NCI-H2227 treated with DMSO at 0.1 percent for 48 hours (cell line): Measurements from ENCODE around the gene TMEM108.

Experiments used
- DNase-seq: peaks from one replicate; lab custom pipeline; 2025; lab: John Stamatoyannopoulos, UW

The TMEM108 gene

DNA sequence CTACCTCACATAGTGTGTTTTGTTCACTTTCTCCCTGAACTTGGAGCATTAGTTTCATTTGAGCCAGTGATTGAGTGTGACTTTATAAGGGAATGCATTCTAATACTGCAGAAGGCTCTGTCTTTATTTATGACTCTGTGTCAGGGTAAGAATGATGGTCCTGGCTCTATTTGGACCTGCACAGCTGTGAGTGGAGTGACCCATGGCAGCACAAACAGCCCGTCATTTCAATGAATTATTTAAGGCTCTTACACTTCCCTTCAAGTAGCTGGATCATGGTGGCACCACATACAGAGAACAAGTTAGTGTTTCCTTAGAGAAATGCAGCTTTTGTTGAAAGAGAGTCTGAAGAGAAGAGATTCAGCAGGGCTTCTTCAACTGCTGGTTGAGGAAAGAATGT, 16.4 kb downstream of the TMEM108 start:
- DNase-seq: no peak

DNA sequence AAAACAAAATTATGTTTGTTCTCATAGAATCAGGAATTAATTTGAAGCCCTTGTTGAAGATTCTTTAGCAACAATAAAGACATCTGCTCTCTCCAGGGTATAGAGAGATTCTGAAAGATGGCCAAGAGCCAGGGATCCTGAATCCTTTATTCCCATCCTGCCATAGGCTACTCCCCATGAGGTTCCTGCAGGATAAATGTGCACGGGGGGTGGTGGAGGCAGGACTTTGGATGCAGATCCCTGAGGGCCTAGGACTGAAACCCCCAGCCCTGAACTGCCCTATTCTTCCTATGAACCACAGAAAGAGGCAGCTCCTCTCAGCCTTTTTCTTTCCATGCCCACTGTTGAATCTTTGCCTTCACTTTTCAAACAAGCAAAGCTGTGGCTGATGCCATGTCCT, 17.1 kb downstream of the TMEM108 start:
- DNase-seq: no peak

DNA sequence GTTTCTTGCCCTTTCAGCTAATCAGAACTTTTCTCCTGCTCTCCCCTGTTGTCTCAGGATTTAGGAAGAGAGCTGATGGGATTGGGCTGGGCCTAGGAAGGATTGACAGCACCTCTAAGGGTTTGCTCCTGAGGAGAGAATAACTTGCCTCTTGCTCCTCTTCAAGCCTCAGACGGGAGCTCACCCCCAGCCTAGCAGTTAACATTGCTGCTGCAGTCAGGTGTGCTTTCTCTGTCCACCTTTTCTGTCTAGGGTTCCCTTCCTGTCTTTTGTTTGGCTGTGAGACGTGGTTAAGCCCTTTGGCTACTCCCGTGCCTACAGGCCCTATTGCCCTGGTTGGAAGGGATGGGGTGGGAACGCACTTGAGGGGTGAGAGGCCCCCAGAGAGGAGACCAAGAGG, 20.1 kb downstream of the TMEM108 start:
- DNase-seq: no peak

DNA sequence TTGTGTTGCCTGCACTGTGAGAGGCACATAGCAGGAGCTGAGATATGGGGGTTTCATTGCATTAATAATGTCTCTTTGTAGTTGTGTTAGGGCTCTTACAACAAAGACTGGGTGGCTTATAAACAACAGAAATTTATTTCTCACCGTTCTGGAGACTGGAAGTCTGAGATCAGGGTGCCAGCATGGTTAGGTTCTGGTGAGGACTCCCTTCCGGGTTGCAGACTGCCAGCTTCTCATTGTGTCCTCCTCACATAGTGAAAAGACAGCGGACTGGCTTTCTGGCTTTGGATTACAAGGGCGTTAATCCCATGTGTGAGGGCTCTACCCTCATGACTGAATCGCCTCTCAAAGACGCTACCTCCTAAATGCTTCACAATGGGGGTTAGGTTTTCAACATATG, 20.6 kb downstream of the TMEM108 start:
- no peak for DNase-seq

DNA sequence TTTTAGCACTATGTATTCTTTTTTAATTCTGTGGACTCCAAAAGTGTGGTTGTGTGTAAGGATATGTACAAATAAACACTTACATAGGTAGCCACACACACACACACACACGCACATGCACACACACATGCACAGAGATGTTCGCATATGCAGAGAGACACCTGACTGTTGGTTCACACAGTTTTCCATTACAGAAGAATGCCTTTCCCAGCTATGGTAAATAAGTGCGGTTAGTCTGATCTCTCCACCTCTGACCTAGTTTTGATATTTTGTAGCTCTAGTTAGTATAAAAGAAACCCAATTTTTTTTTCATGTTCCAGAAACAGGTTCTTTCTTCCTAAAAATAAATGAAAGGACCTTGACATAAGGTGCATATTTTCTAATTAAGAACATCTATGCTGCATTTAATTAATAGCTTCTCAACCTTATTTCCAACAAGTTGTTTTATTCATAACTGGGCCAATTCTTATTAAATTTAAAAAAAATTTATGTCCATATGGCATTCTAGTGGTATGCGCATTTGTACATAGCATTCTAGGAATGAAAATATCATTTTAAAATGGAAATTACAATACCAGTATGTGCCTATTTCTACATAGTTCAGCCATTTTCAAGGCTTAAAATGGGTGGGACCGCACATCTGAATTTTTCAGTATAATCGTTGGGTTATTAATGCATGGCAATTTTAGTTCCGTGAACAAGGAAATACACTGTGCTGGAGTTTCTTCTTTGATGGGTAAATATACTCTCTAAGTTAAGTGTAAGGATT, 27.2 kb downstream of the TMEM108 start:
- no peak for DNase-seq

DNA sequence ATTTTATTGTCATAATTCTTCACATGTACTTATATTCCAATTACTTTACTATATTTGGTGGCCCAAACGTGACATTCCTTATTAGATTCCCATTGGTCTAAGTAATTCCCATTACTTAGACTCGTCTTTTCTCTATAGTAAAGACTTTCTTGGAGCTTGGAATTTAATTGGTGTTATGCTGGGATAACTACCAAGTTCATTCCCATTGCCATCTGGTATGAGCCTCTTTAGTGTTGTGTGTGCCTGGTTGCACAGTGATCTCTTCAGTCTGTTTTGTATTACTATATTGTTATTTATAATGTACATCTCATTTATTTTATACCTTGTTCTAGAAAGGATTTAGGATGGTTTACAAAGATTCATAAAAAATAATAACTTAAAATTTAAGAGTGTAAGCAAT, 27.8 kb downstream of the TMEM108 start:
- DNase-seq: no peak

DNA sequence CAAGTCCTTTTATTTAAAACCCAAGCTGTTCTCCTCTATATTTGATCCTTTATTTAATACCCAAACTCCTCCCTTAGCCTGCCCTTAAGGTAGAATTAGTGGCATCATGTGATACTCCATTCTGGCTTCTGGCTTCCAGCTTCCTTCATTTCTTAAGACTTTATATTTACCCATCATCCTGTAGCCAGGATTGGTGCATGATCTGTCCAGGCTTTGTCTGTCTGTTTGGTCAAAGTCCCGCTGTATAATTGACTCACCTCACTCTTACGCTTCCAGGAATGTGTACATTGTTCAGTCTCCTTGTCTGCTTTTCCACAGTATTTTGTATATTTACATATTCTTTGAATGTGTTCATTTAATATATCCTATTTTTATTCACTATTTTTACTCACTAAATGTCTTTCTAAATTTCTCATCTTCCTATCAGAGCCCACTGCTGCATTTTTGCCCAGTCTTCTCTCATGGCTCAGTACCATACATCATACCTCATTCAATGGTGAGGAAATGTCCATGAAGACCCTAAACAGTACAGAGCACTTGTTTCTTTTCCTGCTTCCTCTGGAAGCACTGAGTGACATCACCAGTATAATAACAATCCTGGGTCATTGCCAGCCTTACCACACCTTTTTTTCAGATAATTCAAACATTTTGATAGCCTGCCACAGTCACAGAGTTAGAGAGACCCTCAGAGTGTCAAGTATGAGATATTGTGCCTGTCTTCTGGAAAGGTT, 31.5 kb downstream of the TMEM108 start:
- no peak for DNase-seq

DNA sequence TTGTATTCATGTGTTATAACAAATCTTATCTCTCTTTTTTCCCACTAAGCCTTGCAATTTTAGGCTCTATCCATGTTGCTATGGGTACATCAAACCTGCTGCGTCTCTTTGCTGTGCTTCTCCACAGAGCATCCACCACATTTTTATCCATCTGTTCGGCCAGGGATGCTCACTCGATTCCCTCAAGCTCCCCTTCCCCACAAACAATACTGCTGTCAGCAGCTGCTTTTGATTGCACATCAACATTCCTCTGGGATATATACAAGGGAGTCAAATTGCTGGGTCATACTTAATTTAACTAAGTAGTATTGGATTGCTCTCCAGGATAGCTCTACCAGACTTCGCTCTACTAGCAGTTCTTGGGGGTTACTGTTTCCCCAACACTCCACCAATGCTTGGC, 36.8 kb downstream of the TMEM108 start:
- no peak for DNase-seq

DNA sequence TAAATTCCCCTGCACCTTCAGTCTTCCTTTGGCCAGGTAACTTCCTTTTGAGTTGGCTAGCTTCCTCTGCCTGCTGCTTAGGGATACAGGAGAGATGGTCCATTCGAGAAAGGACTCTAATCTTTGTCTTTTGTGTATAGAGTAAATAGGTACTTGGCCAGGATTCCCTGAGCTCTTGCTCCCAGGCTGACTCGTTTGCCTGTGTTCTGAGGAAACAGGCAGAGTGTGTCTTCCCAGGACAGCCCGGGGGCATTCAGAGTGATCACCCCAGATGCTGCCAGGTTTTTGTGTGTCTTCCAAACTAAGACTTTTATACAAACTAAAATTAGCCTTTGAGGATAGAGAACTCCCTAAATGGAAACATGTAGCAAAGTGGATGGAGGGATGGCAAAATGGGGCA, 39.5 kb downstream of the TMEM108 start:
- no peak for DNase-seq

DNA sequence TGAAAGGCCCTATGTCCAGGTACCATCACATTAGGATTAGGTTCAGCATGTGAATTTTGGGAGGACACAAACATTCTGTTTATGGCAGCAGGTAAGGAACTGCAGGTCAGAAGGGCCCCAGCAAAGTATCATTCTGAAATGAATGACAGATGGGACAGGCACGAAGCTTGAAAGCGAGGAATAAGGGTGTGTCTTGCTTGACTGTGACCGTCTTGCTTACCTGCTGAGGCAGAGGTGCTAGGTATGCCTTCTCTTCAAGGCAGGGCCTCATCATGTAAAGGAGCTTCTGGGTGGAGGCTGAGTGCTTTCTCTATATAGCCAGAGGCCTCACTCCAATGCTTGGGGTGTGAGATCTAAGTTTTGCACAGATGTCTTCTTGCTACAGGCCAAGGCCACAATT, 41.4 kb downstream of the TMEM108 start:
- DNase-seq: no peak

DNA sequence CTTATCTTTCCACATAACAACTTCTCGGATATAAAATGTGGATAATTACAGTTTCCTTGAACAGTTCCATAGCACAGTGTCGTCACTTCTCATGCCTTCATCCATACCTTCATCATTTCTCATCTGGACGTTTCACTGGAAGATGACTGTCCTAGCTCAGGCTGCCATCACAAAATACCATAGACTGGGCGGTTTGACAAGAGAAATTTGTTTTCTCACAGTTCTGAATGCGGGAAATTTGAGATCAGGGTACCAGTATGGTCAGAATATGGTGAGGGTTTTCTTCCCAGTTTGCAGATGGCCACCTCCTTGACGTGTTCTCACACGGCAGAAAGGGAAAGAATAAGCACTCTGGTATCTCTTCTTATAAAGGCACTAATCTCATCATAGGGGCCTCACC, 42.8 kb downstream of the TMEM108 start:
- no peak for DNase-seq

DNA sequence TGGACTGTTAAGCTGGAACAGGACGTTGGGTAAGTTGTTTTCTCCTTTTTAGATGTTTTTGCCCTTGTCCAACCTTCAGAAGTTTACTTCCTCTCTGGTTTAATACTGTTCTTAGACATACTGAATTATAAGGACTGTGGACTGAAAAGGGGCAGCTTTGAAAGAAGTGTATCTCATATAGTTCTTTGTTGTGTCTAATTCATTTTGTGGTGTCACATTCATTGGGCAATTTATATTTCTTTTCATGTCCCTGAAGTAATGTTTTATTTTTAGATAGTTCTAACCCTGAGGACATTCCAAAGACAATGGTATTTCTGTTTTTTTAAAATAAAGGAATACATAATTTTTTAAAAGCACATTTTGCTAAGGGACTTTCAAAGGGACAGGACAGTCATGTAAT, 45.2 kb downstream of the TMEM108 start:
- DNase-seq: no peak

DNA sequence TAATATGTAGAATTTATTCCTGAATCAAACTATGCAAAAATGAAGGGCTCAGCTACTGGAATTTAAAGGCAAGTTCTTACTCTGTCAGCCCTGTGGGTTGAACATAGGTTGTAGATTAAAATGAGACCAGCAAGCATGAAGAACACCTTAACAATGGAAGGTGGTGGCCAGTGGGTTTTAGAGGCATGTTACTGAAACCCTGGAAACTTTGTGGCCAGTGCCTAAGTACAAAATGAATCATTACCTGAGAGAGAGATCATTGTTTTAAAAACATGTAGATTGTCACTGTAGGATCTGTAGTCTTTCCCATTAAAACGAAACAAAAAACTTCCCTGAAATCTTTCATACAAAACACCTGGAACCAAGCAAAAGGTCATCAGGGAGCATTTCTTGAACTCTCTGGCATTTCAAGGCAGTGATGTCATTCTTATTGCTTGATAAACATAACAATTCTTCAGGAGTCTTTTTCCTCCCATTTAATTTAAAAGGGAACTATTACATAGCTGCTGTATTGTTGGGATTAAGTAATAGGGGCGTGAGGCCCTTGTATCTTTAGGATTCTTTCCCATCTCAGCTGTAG, 51.8 kb downstream of the TMEM108 start:
- no peak for DNase-seq

DNA sequence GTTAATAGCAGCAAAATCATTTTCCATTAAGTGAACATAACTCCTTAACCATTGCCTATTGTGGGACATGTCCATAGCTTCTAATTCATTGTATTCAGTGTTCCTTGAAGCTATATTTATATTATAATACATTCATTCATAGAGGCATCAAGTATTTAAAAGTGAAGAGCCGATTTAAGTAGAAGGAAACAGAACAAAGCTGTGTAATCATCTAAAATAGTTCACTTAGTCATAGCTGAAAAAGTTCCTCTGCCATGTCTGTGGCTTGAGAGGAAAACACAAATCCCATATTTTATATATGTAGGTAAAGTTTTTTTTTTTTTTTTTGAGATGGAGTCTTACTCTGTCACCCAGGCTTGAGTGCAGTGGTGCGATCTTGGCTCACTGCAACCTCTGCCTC, 54.5 kb downstream of the TMEM108 start:
- no peak for DNase-seq

DNA sequence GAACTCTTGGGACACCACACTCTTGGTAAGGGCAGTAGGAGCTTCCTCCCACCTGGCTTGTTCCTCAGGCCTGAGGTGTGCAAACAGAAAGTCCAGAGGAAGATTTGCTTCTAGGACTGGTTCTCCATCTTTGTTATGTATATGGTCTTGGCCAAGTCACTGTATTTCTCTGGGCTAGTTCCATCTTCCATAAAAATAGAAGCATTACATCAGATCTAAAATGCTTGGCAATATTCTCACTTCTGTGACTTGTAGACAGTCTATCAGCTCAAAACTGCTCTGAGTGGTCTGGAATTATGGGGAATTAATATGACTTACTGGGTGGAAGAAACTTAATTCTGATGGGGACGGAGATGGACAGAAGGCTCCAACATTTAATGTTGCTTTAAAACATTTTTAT, 55.2 kb downstream of the TMEM108 start:
- DNase-seq: no peak

DNA sequence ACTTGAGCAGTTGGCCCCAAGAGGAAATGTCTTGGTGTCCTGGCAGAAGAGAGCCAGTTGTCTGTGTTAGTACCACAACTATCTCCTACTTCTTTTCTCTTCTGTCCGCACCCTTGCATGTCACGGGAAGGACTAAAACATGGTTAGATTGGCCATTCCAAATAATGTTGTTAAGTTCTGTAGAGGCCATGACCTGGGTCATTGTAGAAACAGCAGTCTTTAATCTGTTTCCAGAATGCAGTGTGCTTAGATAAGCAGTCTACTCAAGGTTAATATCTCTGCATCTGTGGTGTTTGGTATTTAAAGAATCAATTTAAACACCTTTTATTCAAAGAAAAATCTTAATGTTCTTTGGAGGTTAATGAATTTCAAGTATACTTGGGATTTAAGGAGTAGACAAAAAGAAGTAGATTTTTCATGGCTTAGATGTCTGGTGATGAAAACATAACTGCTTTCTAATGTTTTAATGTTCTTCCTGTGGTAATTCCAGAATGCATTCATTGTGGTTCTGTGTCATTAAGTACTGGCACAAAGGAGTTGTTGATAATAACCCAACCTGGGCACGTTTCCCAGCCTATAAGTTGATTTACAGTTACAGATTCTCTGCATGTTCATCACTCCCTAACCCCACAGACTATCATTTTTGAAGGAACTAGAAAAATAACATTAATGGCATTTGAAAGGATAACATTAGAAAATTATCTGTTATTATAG, 58.9 kb downstream of the TMEM108 start:
- DNase-seq: no peak

DNA sequence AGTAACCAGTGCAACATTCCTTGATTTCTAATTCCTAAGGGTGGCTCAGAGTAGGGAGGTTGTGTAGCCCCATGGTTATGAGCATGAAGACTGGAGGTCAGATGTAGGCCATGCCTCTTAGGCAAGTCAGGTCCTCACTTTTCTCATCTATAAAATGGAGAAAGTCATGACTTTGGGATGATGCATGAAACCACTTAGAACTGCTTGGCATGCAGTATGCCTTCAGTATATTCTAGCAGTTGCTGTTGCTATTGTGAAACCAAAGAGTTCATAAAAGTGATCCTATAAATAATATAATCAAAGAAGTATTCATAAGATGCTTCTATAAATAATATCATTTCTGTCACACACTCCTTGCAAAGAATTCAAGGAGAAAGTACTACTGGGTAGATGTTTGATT, 65.5 kb downstream of the TMEM108 start:
- no peak for DNase-seq

DNA sequence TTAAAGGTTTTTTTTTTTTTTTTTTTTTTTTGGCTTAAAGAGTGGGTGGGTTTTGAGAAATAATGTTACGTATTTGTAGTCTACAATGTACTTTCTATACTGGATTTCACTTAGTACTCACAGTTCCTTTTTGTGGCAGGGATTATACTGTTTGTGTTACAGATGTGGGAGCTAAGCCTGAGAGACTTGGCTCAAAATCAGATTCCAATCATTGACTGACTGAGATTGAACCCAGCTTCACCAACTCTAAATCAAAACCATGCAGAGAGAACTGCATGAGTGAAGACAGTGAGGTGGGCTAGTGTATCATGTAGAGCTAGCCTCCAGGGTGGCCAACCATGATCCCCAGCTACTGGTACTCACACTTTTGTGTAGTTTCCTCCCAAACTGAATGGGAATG, 68.0 kb downstream of the TMEM108 start:
- DNase-seq: no peak

DNA sequence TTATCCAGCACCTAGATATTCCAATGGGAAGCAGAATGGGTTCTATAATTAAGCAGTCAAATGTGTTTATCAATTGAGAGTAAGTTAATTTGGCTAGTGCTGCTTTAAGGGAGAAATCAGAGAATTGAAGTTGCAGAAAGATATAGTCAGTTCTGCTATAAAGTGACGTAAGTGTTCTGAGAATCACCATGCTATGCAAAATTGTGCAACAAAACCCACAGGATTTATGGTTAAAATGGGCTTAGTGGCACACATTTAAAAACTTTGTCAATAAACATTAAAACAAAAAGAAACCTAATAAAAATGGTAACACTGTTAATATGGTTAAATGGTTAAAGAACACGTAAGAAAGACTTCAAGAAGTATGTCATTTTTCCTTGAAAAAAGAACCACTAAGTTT, 74.5 kb downstream of the TMEM108 start:
- DNase-seq: no peak

DNA sequence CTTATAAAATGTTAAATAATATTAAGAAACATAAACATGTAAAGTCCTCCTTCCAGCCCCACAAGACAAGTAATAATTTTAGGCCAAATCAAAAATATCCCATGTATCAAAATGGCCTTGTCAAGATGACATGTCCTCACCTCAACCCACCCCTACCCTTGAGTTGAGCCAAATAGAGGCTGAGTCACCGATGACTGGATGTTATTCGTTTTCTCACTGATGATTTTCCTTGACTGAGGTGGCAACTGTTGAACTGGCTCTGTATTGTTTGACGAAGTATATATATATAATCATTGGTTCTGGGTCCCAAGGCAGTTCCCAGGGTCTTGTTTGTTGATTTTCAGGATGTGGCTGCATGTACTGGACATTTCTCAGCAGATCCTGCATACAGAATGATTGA, 75.3 kb downstream of the TMEM108 start:
- no peak for DNase-seq

DNA sequence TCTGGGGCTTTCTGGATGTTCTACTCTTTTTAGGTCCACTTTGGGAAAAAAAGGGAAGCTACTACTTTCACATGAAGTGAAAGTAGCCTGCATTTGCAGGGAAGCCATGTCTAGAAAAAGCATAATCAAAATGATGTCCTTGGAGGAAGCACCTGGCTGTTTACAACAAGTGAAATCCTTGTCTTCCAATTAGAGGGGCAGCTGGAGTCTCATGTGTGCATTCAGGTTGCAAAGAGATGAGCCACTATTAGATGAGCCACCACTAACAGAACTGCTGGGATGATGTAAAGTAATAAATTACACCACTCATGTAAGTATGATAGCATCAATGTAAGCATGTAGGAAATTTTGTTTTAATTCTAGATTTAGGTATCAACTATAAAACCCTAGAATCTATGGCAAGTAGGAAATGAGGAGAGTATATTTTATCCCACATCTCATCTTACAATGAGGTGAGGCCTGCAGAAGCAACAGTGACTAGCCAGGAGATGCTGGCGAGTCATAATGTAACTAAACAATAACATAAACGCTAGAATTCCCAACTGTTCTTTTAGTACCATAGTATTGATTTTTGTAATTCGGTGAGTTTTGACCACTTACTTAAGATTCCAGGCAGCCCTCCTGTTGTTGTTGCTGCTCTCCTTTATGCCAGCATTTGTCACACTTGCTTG, 75.9 kb downstream of the TMEM108 start:
- no peak for DNase-seq

DNA sequence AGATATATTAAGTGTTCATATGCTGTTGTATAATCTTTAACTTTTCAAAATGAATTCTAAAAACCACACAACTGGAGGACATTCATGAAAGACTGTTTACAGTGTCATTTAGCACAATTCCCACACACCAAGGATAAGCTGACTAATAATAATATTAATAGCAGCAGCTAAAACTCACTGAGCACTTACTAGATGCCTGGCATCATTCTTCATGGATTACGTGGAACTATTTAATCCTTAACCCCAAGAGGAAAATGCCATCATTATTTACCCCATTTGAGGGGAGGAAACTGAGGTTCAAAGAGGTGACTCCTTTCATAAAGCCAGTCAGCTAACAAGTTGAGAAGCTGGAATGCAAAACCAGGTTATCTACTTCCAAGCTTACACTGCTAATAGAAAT, 77.0 kb downstream of the TMEM108 start:
- DNase-seq: no peak
